ENCODE data around the gene ZNF773.
A peak's percentile ranks its signal among the peaks of the same experiment; 100 is the strongest.
"Not testable (repeated sequence)": the region's sequence is repeated elsewhere in the genome, so short reads cannot be mapped to it uniquely, and the experiment has no call there.

ZNF773 gene

DNA sequence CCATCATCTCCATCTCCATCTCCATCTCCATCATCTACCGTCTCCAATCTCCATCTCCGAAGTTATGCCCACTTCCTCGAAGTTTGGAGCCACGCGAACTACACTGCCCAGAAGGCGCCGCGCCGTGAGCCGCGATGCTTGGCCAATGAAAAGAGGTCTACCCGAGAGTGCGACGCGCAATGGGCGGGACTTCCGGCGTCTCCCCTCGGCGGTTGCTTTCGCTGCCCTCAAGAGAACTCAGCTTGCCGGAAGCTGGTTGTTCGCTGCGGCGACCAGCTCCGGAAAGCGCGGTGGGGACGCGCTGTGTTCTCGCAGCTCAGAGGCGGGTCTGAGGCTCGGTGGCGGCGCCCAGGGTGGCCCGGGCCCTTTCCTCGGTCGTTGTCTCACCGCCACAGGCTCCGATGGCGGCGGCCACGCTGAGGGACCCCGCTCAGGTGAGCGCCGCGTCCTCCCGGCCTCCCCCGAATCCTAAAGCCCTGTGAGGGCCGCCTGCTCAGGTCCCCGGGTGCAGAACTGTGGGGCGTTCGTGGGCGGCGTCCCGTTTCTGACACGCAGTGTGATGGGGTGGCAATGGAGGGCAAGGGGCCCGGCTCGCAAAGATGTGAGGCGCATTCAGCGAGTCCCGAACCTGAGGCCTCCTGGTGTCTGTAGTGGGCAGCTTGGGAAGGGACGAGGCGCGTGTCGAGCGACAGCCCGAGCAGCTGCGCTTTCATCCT, at the start of gene ZNF773:
ZNF773 (plus strand) TSS at position 259 of the 716 bp plus-strand sequence; CDS start at position 402, 143 bp downstream.
- peak; percentile 94 for DNase-seq (ENCODE audit: low read depth)

- DNase-seq (ENCODE audit: low read depth), result no peak
Observed at GRCh38 chr19:57452307-57452706, 47.4 kb upstream of the ZNF773 start.

GRCh38 chr19:57465680-57466381, 33.9 kb upstream of the ZNF773 start:
- DNase-seq (ENCODE audit: low read depth), result no peak

GRCh38 chr19:57466489-57466888, 33.2 kb upstream of the ZNF773 start:
- no peak for DNase-seq (ENCODE audit: low read depth)

GRCh38 chr19:57473646-57474045, 26.1 kb upstream of the ZNF773 start:
- no peak for DNase-seq (ENCODE audit: low read depth)

DNA sequence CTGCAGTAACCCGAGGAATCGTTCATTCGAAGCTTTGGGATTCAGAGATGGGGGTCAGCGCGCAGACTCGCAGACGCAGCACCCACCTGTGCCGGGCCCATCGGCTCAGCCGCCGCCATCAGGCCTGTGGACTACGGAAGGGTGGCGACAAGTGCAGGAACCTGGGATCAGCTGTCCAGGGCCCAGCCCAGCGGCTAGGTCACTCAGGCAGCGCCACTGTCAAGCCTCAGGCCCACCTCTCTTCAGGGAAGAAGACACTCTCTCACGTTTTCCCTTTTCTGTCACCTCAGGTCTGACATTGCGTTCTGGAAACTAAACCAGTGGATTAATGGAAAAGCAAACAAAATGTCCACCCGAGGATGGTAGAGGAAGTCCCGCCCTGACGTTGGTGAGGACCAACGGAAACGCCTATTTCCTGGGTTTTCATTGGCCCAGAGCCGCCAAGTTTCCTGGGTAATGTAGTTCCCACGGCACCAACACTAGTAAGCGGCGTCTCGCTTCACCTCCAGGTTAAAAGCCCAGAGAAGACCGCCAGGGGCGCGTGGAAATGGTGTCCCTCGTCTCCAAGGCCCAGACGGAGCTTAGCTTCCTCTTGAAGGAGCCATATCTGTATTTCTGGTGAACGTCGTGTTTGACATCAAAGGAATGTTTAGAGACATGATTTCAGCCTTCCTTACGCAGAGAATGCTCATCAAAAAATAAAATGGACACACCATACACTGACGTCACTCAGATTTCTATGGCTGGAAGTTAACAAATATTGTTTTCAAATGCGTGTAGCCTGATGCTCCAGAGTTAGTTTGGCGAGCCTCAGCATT, 22.3 kb upstream of the ZNF773 start, which contains the start of gene ZNF772:
ZNF772 (minus strand) TSS at position 376 of the 818 bp plus-strand sequence; CDS start at position 119, 257 bp downstream.
- peak; percentile 77 for DNase-seq (ENCODE audit: low read depth)

DNA sequence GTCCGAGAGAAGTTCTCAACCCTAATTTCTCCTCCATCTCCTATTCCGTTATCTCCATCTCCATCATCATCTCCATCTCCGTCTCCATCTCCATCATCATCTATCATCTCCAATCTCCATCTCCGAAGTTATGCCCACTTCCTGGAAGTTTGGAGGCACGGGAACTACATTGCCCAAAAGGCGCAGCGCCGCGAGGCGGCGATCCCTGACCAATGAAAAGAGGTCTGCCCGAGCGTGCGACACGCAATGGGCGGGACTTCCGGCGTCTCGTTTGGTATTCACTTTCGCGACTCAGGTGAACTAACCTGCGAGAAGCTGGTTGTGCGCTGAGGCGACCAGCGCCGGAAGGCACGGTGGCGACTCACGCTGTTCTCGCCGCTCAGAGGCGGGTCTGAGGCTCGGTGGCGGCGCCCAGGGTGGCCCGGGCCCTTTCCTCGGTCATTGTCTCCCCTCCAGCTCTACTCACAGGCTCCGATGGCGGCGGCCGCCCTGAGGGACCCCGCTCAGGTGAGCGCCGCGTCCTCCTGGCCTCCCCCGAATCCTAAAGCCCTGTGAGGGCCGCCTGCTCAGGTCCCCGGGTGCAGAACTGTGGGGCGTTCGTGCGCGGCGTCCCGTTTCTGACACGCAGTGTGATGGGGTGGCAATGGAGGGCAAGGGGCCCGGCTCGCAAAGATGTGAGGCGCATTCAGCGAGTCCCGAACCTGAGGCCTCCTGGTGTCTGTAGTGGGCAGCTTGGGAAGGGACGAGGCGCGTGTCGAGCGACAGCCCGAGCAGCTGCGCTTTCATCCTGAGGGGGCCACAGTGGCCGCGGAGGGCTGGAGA, 12.1 kb upstream of the ZNF773 start, which contains the start of gene ZNF419:
ZNF419 (plus strand) TSS at position 274 of the 822 bp plus-strand sequence; CDS start at position 475, 201 bp downstream.
- peak; percentile 91 for DNase-seq (ENCODE audit: low read depth)

GRCh38 chr19:57488299-57488644, 11.5 kb upstream of the ZNF773 start:
- not testable (repeated sequence) for DNase-seq (ENCODE audit: low read depth)

DNA sequence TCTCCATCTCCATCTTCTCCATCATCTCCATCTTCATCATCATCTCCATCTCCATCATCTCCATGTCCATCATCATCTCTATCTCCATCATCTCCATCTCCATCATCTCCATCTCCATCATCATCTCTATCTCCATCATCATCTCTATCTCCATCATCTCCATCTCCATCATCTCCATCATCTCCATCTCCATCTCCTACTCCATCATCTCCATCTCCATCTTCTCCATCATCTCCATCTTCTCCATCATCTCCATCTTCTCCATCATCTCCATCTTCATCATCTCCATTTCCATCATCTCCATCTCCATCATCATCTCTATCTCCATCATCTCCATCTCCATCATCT, 432 bp upstream of the ZNF773 start:
- not testable (repeated sequence) for DNase-seq (ENCODE audit: low read depth)

- DNase-seq (ENCODE audit: low read depth), result not testable (repeated sequence)
Observed at GRCh38 chr19:57500400-57500799, 662 bp downstream of the ZNF773 start.

DNA sequence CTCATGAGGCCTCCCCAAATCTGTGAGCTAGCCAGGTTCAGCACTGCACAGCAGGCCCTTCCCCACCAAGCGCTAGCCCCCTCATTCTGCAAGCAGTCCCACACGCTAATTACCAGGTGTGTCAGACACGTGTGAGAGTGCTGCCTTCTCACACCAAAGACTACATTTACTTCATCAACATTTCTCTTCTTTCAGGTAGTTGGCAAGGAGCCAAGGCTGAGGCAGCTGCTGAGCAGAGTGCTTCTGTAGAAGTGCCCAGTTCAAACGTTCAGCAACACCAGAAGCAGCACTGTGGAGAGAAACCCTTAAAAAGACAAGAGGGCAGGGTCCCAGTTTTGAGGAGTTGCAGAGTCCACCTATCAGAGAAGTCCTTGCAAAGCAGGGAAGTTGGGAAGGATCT, 6.4 kb downstream of the ZNF773 start:
- DNase-seq (ENCODE audit: low read depth), result no peak

GRCh38 chr19:57511484-57511883, 11.7 kb downstream of the ZNF773 start:
- DNase-seq (ENCODE audit: low read depth), result no peak

DNA sequence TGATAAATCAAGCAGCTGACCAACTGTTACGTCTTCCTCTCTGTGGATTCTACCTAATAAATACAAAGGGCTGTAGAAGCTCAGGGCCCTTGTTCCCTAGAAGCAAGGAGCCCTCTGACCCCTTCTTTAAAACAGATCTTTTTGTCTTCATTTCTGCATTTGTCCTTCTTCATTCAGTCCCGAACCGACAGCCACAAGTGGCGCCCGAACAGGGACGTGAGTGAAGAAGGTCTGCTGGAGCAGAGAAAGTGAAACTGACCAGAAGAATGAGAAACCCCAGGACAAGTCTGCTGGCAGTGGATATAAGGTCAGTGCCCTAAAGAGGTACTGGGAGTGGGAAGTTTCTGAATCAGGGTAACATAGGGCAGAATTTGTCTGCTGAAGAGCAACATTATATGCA, 13.1 kb downstream of the ZNF773 start:
- no peak for DNase-seq (ENCODE audit: low read depth)

- DNase-seq (ENCODE audit: low read depth), result no peak
Observed at GRCh38 chr19:57515255-57515654, 15.5 kb downstream of the ZNF773 start.

DNA sequence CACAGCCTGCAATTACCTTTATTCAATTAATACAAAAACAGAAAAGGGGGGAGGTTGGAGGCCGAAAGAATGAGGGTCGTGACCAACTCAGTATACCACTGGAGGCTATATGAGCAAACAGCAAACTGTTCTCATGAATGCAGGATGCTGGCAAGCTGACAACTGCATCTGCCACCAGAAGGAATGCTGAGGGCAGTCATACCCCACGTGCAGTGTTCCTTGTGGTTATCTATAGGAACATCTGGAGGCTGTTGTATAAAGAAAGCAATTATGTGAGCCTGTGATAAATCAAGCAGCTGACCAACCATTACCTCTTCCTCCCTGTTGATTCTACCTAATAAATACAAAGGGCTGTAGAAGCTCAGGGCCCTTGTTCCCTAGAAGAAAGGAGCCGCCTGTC, 18.3 kb downstream of the ZNF773 start:
- DNase-seq (ENCODE audit: low read depth), result not testable (repeated sequence)

DNA sequence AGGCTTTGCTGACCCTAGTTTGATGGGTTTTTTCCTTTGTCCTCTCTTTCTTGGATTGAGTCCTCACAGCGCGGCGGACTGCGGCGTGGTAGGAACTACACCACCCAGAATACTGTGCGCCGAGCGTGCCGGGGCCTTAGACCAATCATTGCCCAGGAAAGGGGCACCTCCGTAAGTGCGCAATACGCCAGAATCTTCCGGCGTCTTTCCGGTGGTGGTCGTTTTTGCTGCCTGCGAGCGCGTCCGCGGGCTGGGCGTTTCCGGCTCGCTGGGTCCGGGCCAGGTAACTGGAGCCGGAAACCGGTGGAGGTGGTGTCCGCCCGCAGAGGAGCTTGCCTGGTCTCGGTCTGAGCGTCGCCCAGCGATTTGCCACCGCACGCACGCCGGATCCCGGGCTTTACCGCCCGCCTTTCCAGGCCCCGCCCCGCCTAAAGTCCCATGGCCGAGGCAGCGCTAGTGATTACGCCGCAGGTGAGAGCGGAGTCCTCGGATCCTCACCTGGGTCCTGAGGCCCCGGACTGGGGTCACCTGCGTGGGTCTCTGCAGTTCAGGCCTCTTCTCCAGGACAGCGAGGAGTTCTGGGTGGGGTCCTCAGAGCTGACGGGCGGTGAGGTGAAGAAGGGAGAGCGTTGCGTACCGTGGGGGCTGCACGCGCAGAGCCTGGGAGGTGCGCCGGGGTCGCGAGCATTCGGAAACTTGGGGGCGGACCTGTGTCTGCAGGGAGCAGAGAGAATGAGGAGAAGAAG, 27.6 kb downstream of the ZNF773 start, which contains the start of gene ZNF549:
ZNF549 (plus strand) TSS at position 221 of the 746 bp plus-strand sequence; CDS start at position 439, 218 bp downstream.
- peak; percentile 83 for DNase-seq (ENCODE audit: low read depth)

GRCh38 chr19:57537953-57538547, 38.3 kb downstream of the ZNF773 start:
- DNase-seq (ENCODE audit: low read depth), result no peak

GRCh38 chr19:57546513-57546912, 46.8 kb downstream of the ZNF773 start:
- DNase-seq (ENCODE audit: low read depth), result no peak

DNA sequence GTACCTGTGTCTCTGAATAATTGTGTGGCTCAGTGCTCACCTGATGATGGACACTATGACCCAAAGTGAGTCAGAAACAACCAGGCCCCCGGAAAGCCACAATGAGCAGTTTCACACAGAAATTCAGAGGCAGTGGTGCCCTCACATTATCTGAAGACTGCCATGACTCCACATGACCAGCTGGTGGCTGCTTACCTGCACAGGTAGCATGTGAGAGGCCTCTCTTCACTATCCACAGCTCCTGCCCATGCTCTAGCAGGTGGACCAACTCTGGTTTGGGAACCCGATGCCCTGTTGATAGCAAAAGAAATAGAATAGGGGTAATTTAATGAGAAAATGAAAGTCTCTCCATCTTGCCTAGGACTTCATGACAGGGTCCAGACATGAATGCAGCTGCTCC, 52.7 kb downstream of the ZNF773 start:
- no peak for DNase-seq (ENCODE audit: low read depth)

DNA sequence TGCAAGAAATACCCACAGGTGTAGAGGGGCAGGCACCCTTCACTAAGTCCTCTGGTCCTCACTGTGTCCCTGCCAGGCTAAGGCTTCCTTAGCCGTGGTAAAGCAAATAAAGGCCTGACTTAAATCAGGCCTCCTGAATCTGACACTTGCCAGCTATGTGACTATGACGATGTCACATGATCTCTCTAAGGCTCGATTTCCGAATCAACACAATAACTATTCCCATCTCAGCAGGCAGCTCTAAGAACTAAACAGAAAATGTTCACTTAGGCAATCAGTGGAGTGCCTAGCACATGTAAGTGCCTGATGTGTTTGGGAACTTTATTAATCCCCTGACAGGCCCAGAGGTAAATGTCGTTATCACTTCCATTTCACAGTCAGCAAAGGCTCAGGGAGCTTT, 57.9 kb downstream of the ZNF773 start:
- DNase-seq (ENCODE audit: low read depth), result no peak
